ENCODE measurements around the gene MAGEA6. TPM values are rescaled to one million over a fixed set of nuclear protein-coding genes. Genes with fewer than 3 reads are reported as not detected.
"Not testable (repeated sequence)": the region's sequence is repeated elsewhere in the genome, so short reads cannot be mapped to it uniquely, and the experiment has no call there.

Gene MAGEA6
- total and polyA plus RNA-seq, 5 donors from 2014 or later, result not detected

- Histone ChIP-seq H3K27ac (ENCODE audit: insufficient read depth, low read length, poor library complexity, severe bottlenecking) (no peak overlapping the region), H3K4me3 (ENCODE audit: low read depth, low read length) (no peak overlapping the region), H3K36me3 (ENCODE audit: control insufficient read depth, insufficient read depth, low read length) (no peaks in the 10 kb centered on the region), H3K4me1 (ENCODE audit: control insufficient read depth, insufficient read depth, low read length, poor library complexity, severe bottlenecking) (no peaks in the 10 kb centered on the region), H3K9me3 (ENCODE audit: control insufficient read depth in 2 of 2, low read length in 2 of 2) (no peaks in the 10 kb centered on the region), H3K27me3 (ENCODE audit: control insufficient read depth, insufficient read depth, low read length) (no peaks in the 10 kb centered on the region)
- Mint-ChIP-seq H3K9me3 (no peaks in the 10 kb centered on the region), H3K27me3 (peaks cover 5% of the 10 kb centered on the region), H3K36me3 (no peaks in the 10 kb centered on the region), H3K4me3 (no peak overlapping the region), H3K4me1 (no peaks in the 10 kb centered on the region), H3K27ac (no peak overlapping the region)
- ATAC-seq (ENCODE audit: low read depth in 2 of 2) (no peak), DNase-seq (no peak)
Observed at GRCh38 chrX:152806035-152806434, 36.5 kb upstream of the MAGEA6 start.

- Mint-ChIP-seq H3K4me3 (no peak overlapping the region), H3K36me3 (no peaks in the 10 kb centered on the region), H3K4me1 (no peaks in the 10 kb centered on the region), H3K27me3 (peaks cover 11% of the 10 kb centered on the region), H3K27ac (no peak overlapping the region), H3K9me3 (no peaks in the 10 kb centered on the region)
- DNase-seq, result no peak
- no peak for ATAC-seq (ENCODE audit: low read depth in 2 of 2)
- H3K4me1 ChIP-seq (ENCODE audit: control insufficient read depth, insufficient read depth, low read length, poor library complexity, severe bottlenecking), result no peaks in the 10 kb centered on the region
- no peaks in the 10 kb centered on the region for H3K36me3 ChIP-seq (ENCODE audit: control insufficient read depth, insufficient read depth, low read length)
- H3K9me3 ChIP-seq (ENCODE audit: control insufficient read depth in 2 of 2, low read length in 2 of 2), result no peaks in the 10 kb centered on the region
- H3K27ac ChIP-seq (ENCODE audit: insufficient read depth, low read length, poor library complexity, severe bottlenecking), result no peak overlapping the region
- H3K4me3 ChIP-seq (ENCODE audit: low read depth, low read length), result no peak overlapping the region
- no peaks in the 10 kb centered on the region for H3K27me3 ChIP-seq (ENCODE audit: control insufficient read depth, insufficient read depth, low read length)
Observed at GRCh38 chrX:152798945-152799344, 29.5 kb upstream of the MAGEA6 start.

- not testable (repeated sequence) for H3K4me3 Mint-ChIP-seq; ATAC-seq (ENCODE audit: low read depth in 2 of 2); H3K27ac ChIP-seq (ENCODE audit: insufficient read depth, low read length, poor library complexity, severe bottlenecking); H3K4me1 Mint-ChIP-seq; H3K27me3 Mint-ChIP-seq; H3K4me1 ChIP-seq (ENCODE audit: control insufficient read depth, insufficient read depth, low read length, poor library complexity, severe bottlenecking); H3K4me3 ChIP-seq (ENCODE audit: low read depth, low read length); H3K9me3 ChIP-seq (ENCODE audit: control insufficient read depth in 2 of 2, low read length in 2 of 2); H3K27me3 ChIP-seq (ENCODE audit: control insufficient read depth, insufficient read depth, low read length); H3K27ac Mint-ChIP-seq; DNase-seq; H3K36me3 Mint-ChIP-seq; H3K36me3 ChIP-seq (ENCODE audit: control insufficient read depth, insufficient read depth, low read length); H3K9me3 Mint-ChIP-seq
Observed at GRCh38 chrX:152787062-152787461, 17.6 kb upstream of the MAGEA6 start.

GRCh38 chrX:152766562-152766961 is 2.9 kb downstream of the MAGEA6 start:
- not testable (repeated sequence) for H3K9me3 Mint-ChIP-seq; H3K27ac Mint-ChIP-seq; ATAC-seq (ENCODE audit: low read depth in 2 of 2); H3K27me3 ChIP-seq (ENCODE audit: control insufficient read depth, insufficient read depth, low read length); H3K4me1 Mint-ChIP-seq; H3K9me3 ChIP-seq (ENCODE audit: control insufficient read depth in 2 of 2, low read length in 2 of 2); H3K36me3 Mint-ChIP-seq; H3K36me3 ChIP-seq (ENCODE audit: control insufficient read depth, insufficient read depth, low read length); H3K27ac ChIP-seq (ENCODE audit: insufficient read depth, low read length, poor library complexity, severe bottlenecking); DNase-seq; H3K4me1 ChIP-seq (ENCODE audit: control insufficient read depth, insufficient read depth, low read length, poor library complexity, severe bottlenecking); H3K4me3 ChIP-seq (ENCODE audit: low read depth, low read length); H3K27me3 Mint-ChIP-seq; H3K4me3 Mint-ChIP-seq

GRCh38 chrX:152761582-152761981 is 7.9 kb downstream of the MAGEA6 start:
- H3K4me1 Mint-ChIP-seq; H3K4me3 ChIP-seq (ENCODE audit: low read depth, low read length); H3K4me3 Mint-ChIP-seq; ATAC-seq (ENCODE audit: low read depth in 2 of 2); H3K36me3 ChIP-seq (ENCODE audit: control insufficient read depth, insufficient read depth, low read length); H3K27ac ChIP-seq (ENCODE audit: insufficient read depth, low read length, poor library complexity, severe bottlenecking); H3K4me1 ChIP-seq (ENCODE audit: control insufficient read depth, insufficient read depth, low read length, poor library complexity, severe bottlenecking); H3K36me3 Mint-ChIP-seq; H3K9me3 ChIP-seq (ENCODE audit: control insufficient read depth in 2 of 2, low read length in 2 of 2); H3K27me3 ChIP-seq (ENCODE audit: control insufficient read depth, insufficient read depth, low read length); H3K27ac Mint-ChIP-seq; H3K27me3 Mint-ChIP-seq; DNase-seq; H3K9me3 Mint-ChIP-seq: not testable (repeated sequence)

GRCh38 chrX:152759544-152759943 is 9.9 kb downstream of the MAGEA6 start:
- H3K4me3 ChIP-seq (ENCODE audit: low read depth, low read length); H3K36me3 ChIP-seq (ENCODE audit: control insufficient read depth, insufficient read depth, low read length); H3K27ac Mint-ChIP-seq; H3K27me3 ChIP-seq (ENCODE audit: control insufficient read depth, insufficient read depth, low read length); H3K4me1 Mint-ChIP-seq; H3K4me1 ChIP-seq (ENCODE audit: control insufficient read depth, insufficient read depth, low read length, poor library complexity, severe bottlenecking); DNase-seq; H3K27ac ChIP-seq (ENCODE audit: insufficient read depth, low read length, poor library complexity, severe bottlenecking); ATAC-seq (ENCODE audit: low read depth in 2 of 2); H3K4me3 Mint-ChIP-seq; H3K9me3 Mint-ChIP-seq; H3K36me3 Mint-ChIP-seq; H3K9me3 ChIP-seq (ENCODE audit: control insufficient read depth in 2 of 2, low read length in 2 of 2); H3K27me3 Mint-ChIP-seq: not testable (repeated sequence)

- not testable (repeated sequence) for H3K4me3 ChIP-seq (ENCODE audit: low read depth, low read length); ATAC-seq (ENCODE audit: low read depth in 2 of 2); H3K9me3 Mint-ChIP-seq; H3K4me1 ChIP-seq (ENCODE audit: control insufficient read depth, insufficient read depth, low read length, poor library complexity, severe bottlenecking); H3K4me3 Mint-ChIP-seq; H3K27me3 Mint-ChIP-seq; H3K9me3 ChIP-seq (ENCODE audit: control insufficient read depth in 2 of 2, low read length in 2 of 2); DNase-seq; H3K36me3 Mint-ChIP-seq; H3K27ac Mint-ChIP-seq; H3K27ac ChIP-seq (ENCODE audit: insufficient read depth, low read length, poor library complexity, severe bottlenecking); H3K36me3 ChIP-seq (ENCODE audit: control insufficient read depth, insufficient read depth, low read length); H3K27me3 ChIP-seq (ENCODE audit: control insufficient read depth, insufficient read depth, low read length); H3K4me1 Mint-ChIP-seq
Observed at GRCh38 chrX:152758918-152759317, 10.6 kb downstream of the MAGEA6 start, which contains the start of gene CSAG3. CSAG3 (plus strand) TSS chrX:152759218.

- H3K9me3 ChIP-seq (ENCODE audit: control insufficient read depth in 2 of 2, low read length in 2 of 2); H3K27me3 ChIP-seq (ENCODE audit: control insufficient read depth, insufficient read depth, low read length); H3K36me3 ChIP-seq (ENCODE audit: control insufficient read depth, insufficient read depth, low read length); H3K4me3 Mint-ChIP-seq; H3K9me3 Mint-ChIP-seq; H3K36me3 Mint-ChIP-seq; H3K27ac Mint-ChIP-seq; DNase-seq; H3K4me3 ChIP-seq (ENCODE audit: low read depth, low read length); ATAC-seq (ENCODE audit: low read depth in 2 of 2); H3K27me3 Mint-ChIP-seq; H3K4me1 Mint-ChIP-seq; H3K27ac ChIP-seq (ENCODE audit: insufficient read depth, low read length, poor library complexity, severe bottlenecking); H3K4me1 ChIP-seq (ENCODE audit: control insufficient read depth, insufficient read depth, low read length, poor library complexity, severe bottlenecking): not testable (repeated sequence)
Observed at GRCh38 chrX:152754871-152755270, 14.6 kb downstream of the MAGEA6 start.
